SH-SY5Y (cell line): ENCODE results near the gene CEP192.

Experiments
- GATA2 ChIP-seq: IDR thresholded peaks from 2 replicates; pipeline ENCODE4 v1.6.1; 2011; ENCODE audit warnings: mild to moderate bottlenecking, low read depth, low read length
- GATA3 ChIP-seq: IDR thresholded peaks from 2 replicates; pipeline ENCODE4 v1.6.1; 2011; ENCODE audit warnings: low read depth, mild to moderate bottlenecking, low read length, moderate library complexity

DNA sequence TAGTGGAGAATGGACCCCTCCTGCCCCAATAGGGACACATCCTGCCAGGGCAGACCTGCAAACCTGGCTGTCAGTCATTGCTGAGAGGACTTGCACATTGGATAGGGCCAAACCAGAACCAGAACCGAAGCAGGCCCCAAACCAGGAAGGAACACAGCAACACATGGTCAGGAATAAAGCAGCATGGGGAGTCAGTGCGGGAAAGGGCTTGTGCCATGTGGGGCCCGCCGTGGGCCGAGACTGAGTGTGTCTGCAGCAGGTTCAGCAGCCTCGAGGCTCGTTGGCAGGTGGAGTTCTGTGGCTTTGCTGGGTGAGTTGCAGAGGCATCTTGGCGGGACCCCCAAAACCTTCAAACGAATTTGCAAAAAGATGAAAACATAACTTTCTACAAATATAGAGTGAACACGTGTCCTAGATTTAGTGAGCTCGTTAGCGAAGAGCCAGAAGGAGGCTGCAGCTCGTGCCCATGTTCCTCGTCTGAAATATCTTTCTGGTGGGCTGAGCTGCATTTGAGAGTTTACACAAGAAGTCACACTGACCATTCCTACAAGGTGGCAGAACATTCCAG lies 182.5 kb downstream of the CEP192 start:
- TF ChIP-seq GATA2 (no peak), GATA3 (no peak)
